Activated CD4-positive, alpha-beta T cell treated with anti-CD3 and anti-CD28 coated beads, Interleukin-10, Interleukin-2, amounts not matched to agents 100 ng/mL and 50 ng/mL, durations not matched to agents 16 hours and 8 hours (primary cell): Measurements from ENCODE around the gene LAMA5.

Source experiments
- DNase-seq: peaks from one replicate; pipeline ENCODE4 v3.0.0-alpha.2; 2020

LAMA5 gene

DNA sequence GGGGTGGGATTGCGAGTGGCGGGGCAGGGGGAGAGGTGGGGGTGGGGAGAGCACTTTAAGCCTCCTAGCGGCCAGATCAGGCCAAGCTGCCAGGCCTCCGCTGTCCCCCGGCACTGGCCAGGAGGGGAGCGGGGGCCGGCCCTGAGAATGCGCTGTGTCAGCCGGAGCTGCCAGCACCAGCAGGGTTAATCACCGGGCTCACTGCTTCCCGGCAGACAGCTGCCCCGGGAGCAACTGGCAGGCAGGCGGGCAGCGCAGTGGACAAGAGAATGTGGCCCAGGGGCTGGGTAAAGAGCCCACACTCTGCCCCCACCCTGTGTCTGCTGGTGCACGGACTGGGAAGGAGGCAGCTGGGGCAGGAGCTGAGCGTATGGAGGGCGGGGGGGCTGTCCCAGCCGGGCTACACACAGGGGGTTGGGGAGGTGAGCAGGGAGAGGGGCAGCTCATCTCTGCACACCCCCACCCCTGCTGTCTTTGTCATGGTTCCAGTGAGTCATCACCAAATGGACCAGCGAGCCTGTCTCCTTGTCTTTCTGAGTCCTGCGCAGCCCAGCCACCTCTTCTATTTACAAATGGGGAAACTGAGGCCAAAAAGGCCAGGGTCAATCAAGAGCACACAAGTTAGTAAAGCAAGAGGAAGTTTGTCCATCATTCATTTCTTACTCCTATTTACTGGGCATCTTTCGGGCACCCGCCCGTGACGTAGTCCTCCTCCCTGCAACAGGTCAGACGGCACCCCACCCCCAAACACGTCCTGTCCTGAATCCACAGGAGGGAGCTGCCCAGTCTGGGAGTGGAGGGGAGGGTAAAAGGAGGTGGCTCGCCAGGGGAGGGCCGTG, 2.1 kb upstream of the LAMA5 start:
- DNase-seq, result no peak

DNA sequence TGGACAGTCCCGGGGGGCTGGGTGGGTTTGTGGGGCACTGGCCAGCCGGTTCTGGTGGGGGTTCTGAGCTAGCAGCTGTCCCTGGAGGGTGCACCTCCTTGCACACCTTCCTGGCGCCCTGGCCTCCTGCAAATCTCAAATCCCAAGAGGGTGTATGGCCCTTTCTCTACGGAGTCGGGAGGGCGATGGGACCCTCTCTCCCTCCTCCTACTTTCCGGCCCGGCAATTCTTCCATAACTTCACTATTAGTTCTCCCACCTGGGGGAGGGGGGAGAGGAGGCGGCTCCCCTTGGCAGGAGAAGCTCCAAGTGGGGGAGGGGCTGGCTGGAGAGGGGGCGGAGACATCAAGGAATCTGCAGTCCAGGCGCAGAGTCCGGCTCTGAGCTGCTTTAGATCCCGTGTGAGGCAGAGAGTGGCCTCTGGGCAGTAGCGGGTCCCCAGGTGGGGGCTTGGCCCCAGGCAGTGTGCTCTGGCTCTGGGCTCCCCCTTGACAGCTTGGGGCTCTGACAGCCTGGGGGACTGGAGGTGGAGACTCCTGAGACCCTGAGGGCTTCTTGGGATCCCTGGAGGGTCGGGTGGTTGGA, 1.4 kb upstream of the LAMA5 start:
- no peak for DNase-seq

- DNase-seq, result no peak
Observed at GRCh38 chr20:62367633-62368391, 700 bp upstream of the LAMA5 start.

DNA sequence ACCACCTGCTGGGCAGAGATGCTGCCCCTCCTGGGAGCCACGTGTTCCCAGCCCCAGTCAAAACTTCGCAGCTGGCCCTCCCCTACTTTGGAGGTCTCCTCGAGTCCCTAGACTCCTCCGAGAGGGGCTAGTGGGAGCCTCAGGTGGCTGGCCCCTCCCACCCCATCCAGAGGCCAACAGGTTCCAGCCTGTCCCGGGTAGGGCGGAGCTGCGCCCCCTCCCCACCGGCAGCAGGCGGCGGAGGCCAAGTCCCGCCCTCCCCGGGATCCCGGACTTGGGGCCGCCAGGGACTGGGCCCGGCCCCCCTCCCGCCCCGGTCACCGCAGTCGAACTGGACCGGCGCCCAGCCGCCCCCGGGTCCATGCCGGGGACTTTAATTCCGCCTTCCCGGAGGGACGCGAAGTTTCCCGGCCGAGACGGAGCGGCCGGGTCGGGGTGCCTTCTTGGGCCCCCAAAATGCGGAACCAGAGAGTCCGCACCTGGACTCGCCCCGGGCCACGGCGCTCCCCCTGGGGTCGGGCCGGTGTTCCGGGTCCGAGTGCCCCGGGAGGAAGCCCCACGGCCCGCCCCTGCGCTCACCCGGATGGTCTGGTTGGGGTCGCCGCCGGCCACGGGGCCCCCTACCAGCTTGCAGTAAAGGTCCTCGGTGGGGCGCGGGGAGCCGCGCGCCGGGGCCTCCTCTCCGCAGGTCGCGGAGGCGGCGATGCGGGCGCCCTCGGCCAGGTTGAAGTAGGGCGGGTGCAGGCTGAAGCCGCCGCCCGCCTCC, 559 bp downstream of the LAMA5 start:
- DNase-seq, result no peak

GRCh38 chr20:62365814-62366369, 1.2 kb downstream of the LAMA5 start:
- no peak for DNase-seq

- DNase-seq, result no peak
Observed at GRCh38 chr20:62364911-62365736, 2.0 kb downstream of the LAMA5 start.

DNA sequence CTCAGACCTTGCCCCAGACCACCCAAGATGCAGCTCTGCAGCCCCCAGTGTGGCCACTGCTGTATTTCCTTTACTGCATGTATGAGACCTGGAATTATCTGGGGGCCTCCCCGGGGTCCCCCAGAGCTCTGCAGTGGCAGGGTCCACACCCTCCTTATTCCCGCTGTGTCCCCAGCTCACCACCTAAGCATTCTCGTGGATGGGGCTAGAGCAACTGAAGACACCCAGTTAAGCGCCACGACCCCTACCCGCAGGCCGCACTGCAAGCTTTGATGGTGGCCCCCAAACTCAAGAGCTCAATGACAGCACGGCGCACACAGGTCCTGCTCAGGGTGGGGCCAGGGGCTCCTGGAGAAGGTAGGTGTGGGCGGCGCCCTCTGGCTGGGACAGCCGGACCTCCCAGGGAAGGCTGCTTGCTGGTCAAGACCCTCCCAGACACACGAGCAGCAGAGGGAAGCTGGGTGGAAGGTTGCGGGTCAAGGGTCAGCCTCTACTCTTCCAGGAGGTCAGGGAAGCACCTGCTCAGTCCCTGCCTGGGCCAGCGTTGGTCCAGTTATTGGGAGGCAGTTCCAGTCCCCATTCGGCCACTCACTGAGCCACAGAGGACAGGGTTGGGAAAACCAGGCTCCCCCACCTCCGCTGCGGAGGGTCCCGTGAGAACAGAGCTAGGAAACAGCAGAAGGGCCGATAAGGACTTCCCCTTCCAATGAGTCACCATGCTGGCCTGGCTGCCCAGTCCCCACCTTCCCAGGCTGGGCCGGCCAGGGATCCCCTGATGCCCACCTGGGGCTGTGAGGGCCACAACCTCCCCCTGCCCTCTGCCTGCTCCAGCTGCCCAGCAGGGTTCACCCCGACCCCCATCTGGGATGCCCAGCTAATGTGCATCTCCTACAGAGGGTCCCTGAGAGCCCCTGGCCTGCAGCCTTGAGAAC, 2.9 kb downstream of the LAMA5 start:
- DNase-seq, result no peak

GRCh38 chr20:62362991-62363919, 3.9 kb downstream of the LAMA5 start:
- no peak for DNase-seq

DNA sequence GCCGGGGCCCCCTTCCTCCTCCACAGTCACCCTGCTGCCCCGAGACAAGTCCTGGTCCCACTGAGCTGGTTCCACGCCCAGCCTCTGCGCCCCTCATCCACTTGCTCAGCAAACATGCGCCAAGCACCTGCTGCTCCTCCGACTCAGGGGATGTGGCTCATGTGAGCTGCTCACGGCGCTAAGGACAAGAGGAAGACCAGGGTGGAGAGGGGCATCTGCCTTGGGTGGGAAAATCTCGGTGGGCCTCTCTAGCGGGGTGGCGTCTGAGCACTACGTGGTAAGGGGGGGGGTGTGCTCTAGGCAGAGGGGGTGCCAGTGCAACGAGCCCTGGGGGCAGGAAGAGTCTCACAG, 4.5 kb downstream of the LAMA5 start:
- no peak for DNase-seq

- no peak for DNase-seq
Observed at GRCh38 chr20:62361799-62362589, 5.1 kb downstream of the LAMA5 start.

- no peak for DNase-seq
Observed at GRCh38 chr20:62360854-62361798, 6.0 kb downstream of the LAMA5 start.

DNA sequence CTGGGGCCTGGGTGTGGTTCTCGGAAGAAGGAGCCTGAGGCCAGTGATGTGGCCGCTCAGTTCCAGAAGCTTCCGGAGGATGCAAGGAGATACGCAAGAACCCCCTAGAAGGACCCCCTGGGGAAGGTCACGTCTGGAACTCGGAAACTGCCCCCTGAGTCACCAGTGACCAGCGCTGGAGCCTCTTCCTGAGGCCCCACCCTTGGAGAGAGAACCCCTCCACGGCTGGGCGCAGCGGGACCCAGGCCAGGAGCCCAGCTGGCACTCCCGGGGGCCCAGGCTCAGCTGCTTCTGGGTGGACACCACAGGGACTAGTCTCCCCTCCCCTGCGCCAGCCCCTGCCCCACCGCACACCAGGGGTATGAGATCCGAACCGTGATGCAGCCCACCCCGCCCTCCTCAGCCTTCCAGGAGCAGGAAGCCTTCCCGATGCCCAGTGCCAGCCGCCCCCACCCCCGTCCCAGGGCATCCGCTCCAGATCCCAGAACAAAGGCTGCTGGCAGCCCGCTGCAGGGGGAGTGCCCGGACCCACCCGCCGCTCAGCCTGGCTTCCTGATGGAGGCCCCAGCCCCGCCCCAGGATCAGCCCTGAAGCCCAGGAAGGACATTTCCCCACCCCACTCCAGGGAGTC, 7.5 kb downstream of the LAMA5 start:
- no peak for DNase-seq

- DNase-seq, result no peak
Observed at GRCh38 chr20:62359043-62359490, 8.0 kb downstream of the LAMA5 start.

DNA sequence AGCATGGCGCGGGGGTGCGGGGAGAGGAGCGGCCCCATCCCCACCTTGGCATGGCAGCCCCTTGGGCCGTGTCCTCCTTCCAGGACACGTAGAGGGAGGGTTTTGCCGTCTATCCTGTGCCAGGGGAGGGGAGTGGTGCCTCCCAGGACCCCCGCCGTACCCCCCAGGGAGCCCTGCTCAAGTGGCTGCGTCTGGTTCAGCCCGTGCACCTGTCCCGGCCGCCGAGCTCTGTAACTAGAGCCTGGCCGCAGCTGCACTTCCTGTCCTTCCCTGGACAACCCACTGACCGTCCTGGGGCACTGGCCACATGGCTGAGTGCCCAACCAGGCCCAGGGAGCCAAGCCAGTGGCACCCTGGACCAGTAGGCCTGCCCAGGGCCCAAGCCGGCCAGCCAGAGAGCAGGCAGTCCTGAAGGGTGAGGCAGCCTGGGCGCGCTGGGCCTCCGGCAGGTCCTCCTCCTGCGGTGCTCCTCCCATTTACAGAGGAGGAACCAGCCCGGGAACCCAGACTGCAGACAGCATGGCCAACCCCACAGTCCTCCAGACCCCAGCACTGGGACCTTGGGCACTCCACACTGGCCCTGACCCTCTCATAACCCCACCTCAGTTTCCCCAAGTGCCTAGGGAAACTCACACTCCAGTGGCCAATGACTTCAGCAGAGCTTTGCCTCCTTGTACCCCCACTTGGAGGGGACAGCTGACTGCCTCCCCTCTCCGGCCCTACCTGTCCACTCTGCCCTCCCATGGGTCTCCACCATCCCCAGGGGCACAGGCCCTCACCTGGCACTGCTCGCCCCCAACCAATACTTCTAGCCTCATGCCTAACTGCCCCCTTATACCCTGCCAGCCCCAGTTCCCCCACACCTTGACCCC, 8.7 kb downstream of the LAMA5 start:
- DNase-seq, result no peak

DNA sequence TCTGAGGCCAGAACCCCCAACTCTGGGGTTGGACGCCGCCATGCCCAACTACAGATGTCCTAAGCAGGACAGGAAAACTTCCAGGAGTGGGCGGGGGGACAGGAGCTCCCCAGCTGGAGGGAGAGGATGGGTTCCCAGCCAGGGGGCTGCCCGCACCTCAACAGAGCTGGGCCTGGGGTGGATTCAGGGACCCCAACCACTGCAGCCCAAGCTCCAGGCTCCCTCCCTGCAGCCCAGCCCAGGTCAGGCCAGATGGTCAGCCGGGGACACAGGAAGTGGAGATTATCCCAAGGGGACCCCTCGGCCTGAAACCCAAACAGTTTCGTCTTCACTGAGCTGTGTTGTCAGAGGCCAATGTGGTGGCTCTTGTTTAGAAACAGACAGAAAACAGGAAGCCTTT, 9.4 kb downstream of the LAMA5 start:
- DNase-seq, result no peak

DNA sequence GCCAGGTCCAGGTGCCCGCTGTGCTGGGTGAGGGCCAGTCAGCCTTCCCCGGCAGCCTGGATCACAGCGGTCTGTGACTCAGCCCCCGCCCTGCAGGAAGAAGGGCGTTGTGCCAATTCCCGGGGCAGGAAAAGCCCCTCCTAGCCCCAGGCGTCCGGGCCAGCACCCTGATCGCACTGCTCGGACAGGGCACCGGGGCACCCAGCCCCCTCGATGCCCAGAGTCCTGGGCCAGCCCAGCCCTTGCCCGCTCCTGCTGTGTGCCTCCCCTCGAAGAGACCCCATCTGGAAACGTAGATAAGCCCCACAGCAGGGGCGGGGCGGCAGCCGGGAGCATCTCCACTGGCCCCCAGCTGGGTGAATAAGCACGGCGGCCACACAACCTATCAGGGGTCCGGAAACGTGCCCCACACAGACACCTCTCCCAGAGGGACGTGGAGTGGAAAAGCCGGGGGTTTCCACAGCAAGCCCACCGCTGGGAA, 9.9 kb downstream of the LAMA5 start:
- no peak for DNase-seq
